OCI-LY7 (cell line): ENCODE data around the gene ITGAD. TPM values are rescaled to one million over a fixed set of nuclear protein-coding genes. Genes with fewer than 3 reads are reported as not detected.

ENCODE experiments used
- BruUV-seq: library from RNA; stranded (reverse); fragments of 400-500 nt; replicated peaks from 2 replicates; lab custom pipeline; 2021; lab: Mats Ljungman, UMichigan
- CTCF ChIA-PET: fragments of 300-600 bp; sonication (Branson Sonifier 250); formaldehyde crosslinking; loops from one replicate; lab custom pipeline; 2022; ENCODE audit warnings: antibody characterized with exemption; ENCODE audit not compliant: unreplicated experiment; lab: Charles Lee
- POLR2A ChIA-PET: fragments of 300-600 bp; sonication (Branson Sonifier 250); formaldehyde crosslinking; loops from one replicate; lab custom pipeline; 2022; ENCODE audit warnings: antibody characterized with exemption; lab: Charles Lee
- DNase-seq: peaks from one replicate; pipeline ENCODE4 v3.0.0-alpha.2; 2015; ENCODE audit warnings: low spot score
- H2AFZ ChIP-seq: fragments of 200-600 bp; sonication (generic), shearing (Covaris generic); 2 replicates; pipeline ENCODE4 v1.6.1; 2014; ENCODE audit warnings: mild to moderate bottlenecking, antibody characterized with exemption, low read length, moderate library complexity
- H3K27ac ChIP-seq: fragments of 200-600 bp; sonication (generic); 2 replicates; pipeline ENCODE4 v1.5.1; 2014; ENCODE audit warnings: mixed run types, low read depth, mild to moderate bottlenecking, moderate library complexity, low read length, inconsistent platforms; ENCODE audit not compliant: poor library complexity, severe bottlenecking
- H3K36me3 ChIP-seq: fragments of 200-600 bp; sonication (generic); 2 replicates; pipeline ENCODE4 v1.6.1; 2014; ENCODE audit warnings: mild to moderate bottlenecking, antibody characterized with exemption, low read length, moderate library complexity, mixed read lengths; ENCODE audit not compliant: insufficient read depth
- H3K4me1 ChIP-seq: fragments of 200-600 bp; sonication (generic); 2 replicates; pipeline ENCODE4 v1.5.1; 2014; ENCODE audit warnings: mild to moderate bottlenecking, low read length; ENCODE audit not compliant: insufficient read depth, poor library complexity, severe bottlenecking
- H3K4me2 ChIP-seq: fragments of 200-600 bp; sonication (generic); 2 replicates; pipeline ENCODE4 v1.6.1; 2014; ENCODE audit warnings: mild to moderate bottlenecking, low read length
- H3K4me3 ChIP-seq: fragments of 200-600 bp; sonication (generic); 2 replicates; pipeline ENCODE4 v1.5.1; 2014; ENCODE audit warnings: mild to moderate bottlenecking, low read depth, low read length; ENCODE audit not compliant: poor library complexity, severe bottlenecking
- H3K79me2 ChIP-seq: fragments of 200-600 bp; sonication (generic); 2 replicates; pipeline ENCODE4 v1.6.1; 2016; ENCODE audit warnings: low read depth, mild to moderate bottlenecking, low read length, moderate library complexity, mixed read lengths; ENCODE audit not compliant: insufficient read depth
- H3K9me2 ChIP-seq: fragments of 200-600 bp; sonication (generic); 2 replicates; pipeline ENCODE4 v1.6.1; 2016; ENCODE audit warnings: mild to moderate bottlenecking, low read length, mixed read lengths; ENCODE audit not compliant: insufficient read depth
- H3K9me3 ChIP-seq: fragments of 200-600 bp; sonication (generic); 2 replicates; pipeline ENCODE4 v1.6.1; 2014; ENCODE audit warnings: mild to moderate bottlenecking, mixed run types, low read length, mixed read lengths
- H4K20me1 ChIP-seq: fragments of 200-600 bp; sonication (generic); 2 replicates; pipeline ENCODE4 v1.6.1; 2014; ENCODE audit warnings: mild to moderate bottlenecking, antibody characterized with exemption, low read length, moderate library complexity, mixed read lengths; ENCODE audit not compliant: insufficient read depth
- EZH2phosphoT487 ChIP-seq: fragments of 200-600 bp; sonication (generic); IDR thresholded peaks from 2 replicates; pipeline ENCODE4 v1.6.1; 2018; ENCODE audit warnings: low read depth, borderline replicate concordance, mild to moderate bottlenecking, mixed run types, antibody characterized with exemption, low read length, moderate library complexity, mixed read lengths
- intact Hi-C: fragments of 100-400 bp; cut with micrococcal nuclease; formaldehyde crosslinking; loops from one replicate; pipeline ENCODE4 v1.10.0; 2022; ENCODE audit not compliant: unreplicated experiment
- total RNA-seq, 2 experiments: library from RNA; depleted of rRNA in 1 of 2; stranded (reverse); fragments of >200 nt in 1 of 2; shearing (Covaris generic) in 1 of 2; gene quantifications; 2 replicates each; pipeline ENCODE4 v1.2.3, GENCODE V29; 2014 to 2022
- TF ChIP-seq, protein P1 (sequence below): fragments of 200-600 bp; sonication (generic); conservative IDR thresholded peaks from 2 replicates; pipeline ENCODE4 v1.5.1; 2014; ENCODE audit warnings: mild to moderate bottlenecking, antibody characterized with exemption, low read length, moderate library complexity, mixed read lengths

The ITGAD gene
- total RNA-seq, 2 experiments from 2014 or later: not detected

DNA sequence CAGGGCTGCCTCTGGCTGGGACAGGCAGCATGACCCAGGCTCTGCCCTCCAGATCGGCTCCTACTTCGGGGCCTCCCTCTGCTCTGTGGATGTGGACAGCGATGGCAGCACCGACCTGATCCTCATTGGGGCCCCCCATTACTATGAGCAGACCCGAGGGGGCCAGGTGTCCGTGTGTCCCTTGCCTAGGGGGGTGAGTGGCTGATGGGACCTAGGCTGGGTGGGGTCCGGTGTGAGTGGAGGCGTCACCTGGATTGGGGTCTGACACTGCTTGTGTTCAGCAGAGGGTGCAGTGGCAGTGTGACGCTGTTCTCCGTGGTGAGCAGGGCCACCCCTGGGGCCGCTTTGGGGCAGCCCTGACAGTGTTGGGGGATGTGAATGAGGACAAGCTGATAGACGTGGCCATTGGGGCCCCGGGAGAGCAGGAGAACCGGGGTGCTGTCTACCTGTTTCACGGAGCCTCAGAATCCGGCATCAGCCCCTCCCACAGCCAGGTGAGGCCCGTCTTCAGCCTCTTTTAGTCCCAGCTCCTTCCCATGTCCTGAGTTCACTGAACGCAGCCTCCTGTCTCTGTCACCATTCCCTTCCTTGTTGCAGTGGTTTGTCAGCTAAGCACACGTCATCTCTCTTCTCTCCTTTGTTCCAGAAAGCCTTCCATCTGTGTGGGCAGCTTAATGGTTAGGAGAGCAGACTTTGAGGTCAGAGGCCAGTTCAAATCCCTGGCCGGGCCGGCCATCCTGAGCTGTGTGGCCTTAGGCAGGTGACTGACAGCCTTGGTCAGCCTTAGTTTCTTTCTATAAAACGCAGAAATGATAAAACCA lies 18.1 kb downstream of the ITGAD start:
- intact Hi-C loops: no loop called here
- Histone ChIP-seq H3K27ac (no peak overlapping the region), H3K4me3 (no peak overlapping the region), H3K9me3 (no peaks in the 10 kb centered on the region), H3K4me2 (no peak overlapping the region), H3K36me3 (no peaks in the 10 kb centered on the region), H3K79me2 (no peaks in the 10 kb centered on the region), H4K20me1 (no peaks in the 10 kb centered on the region), H3K4me1 (no peaks in the 10 kb centered on the region), H2AFZ (no peak overlapping the region), H3K9me2 (no peaks in the 10 kb centered on the region)
- ChIA-PET CTCF (no interaction called here), POLR2A (interaction anchor here (0.6 kb wide), 1 partner anchor 191 kb away, joined by 4 read pairs; no protein-coding TSS in a partner anchor)
- no peak for TF ChIP-seq EZH2phosphoT487
- TF ChIP-seq, protein P1, sequence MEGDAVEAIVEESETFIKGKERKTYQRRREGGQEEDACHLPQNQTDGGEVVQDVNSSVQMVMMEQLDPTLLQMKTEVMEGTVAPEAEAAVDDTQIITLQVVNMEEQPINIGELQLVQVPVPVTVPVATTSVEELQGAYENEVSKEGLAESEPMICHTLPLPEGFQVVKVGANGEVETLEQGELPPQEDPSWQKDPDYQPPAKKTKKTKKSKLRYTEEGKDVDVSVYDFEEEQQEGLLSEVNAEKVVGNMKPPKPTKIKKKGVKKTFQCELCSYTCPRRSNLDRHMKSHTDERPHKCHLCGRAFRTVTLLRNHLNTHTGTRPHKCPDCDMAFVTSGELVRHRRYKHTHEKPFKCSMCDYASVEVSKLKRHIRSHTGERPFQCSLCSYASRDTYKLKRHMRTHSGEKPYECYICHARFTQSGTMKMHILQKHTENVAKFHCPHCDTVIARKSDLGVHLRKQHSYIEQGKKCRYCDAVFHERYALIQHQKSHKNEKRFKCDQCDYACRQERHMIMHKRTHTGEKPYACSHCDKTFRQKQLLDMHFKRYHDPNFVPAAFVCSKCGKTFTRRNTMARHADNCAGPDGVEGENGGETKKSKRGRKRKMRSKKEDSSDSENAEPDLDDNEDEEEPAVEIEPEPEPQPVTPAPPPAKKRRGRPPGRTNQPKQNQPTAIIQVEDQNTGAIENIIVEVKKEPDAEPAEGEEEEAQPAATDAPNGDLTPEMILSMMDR: no peak
- DNase-seq: no peak
- BruUV-seq: no TSS peak

DNA sequence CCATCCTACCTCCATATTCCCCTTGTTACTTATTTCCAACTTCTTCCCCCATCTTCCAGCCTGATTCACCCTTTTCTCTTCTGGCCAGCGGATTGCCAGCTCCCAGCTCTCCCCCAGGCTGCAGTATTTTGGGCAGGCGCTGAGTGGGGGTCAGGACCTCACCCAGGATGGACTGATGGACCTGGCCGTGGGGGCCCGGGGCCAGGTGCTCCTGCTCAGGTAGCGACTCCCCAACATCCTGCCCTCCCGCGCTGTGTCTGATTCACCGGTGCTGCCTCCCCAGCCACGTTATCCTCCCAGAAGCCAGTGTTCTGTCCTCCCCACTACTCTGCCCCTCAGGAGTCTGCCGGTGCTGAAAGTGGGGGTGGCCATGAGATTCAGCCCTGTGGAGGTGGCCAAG lies 19.6 kb downstream of the ITGAD start:
- no peaks in the 10 kb centered on the region for H3K79me2 ChIP-seq
- H3K4me1 ChIP-seq: no peaks in the 10 kb centered on the region
- no peak for DNase-seq
- H2AFZ ChIP-seq: no peak overlapping the region
- CTCF ChIA-PET: no interaction called here
- H3K9me2 ChIP-seq: no peaks in the 10 kb centered on the region
- H3K9me3 ChIP-seq: no peaks in the 10 kb centered on the region
- H3K4me2 ChIP-seq: no peak overlapping the region
- intact Hi-C loops: no loop called here
- no peaks in the 10 kb centered on the region for H4K20me1 ChIP-seq
- POLR2A ChIA-PET: no interaction called here
- no peak overlapping the region for H3K4me3 ChIP-seq
- no peak overlapping the region for H3K27ac ChIP-seq
- BruUV-seq: no TSS peak
- no peaks in the 10 kb centered on the region for H3K36me3 ChIP-seq
- TF ChIP-seq, protein P1: no peak
- TF ChIP-seq EZH2phosphoT487: no peak

DNA sequence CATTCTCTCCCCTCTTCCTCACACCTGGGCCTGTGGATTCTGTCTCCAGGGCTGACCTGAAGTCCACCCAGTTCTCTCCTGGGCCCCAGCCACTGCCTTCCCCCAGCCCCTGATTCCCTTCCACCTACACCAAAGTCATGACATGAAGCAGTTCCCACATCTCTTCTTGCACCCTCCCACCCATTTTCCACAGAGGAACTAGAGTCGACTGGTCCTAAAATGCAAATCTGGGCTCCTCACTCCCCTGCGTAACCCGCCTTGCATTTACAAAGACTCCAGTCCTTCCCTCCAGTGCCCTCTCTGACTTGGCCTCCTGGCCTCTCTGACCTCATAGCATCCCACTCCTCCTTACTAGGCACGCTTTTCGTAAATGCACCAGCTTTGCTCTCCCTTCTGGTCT lies 20.2 kb downstream of the ITGAD start:
- no peak overlapping the region for H3K27ac ChIP-seq
- H3K9me2 ChIP-seq: no peaks in the 10 kb centered on the region
- no peak overlapping the region for H3K4me3 ChIP-seq
- no peaks in the 10 kb centered on the region for H3K9me3 ChIP-seq
- no peaks in the 10 kb centered on the region for H3K4me1 ChIP-seq
- no peaks in the 10 kb centered on the region for H3K79me2 ChIP-seq
- CTCF ChIA-PET: no interaction called here
- H3K36me3 ChIP-seq: no peaks in the 10 kb centered on the region
- no TSS peak for BruUV-seq
- no peak overlapping the region for H2AFZ ChIP-seq
- intact Hi-C loops: no loop called here
- DNase-seq: no peak
- no peak overlapping the region for H3K4me2 ChIP-seq
- POLR2A ChIA-PET: no interaction called here
- TF ChIP-seq EZH2phosphoT487: no peak
- TF ChIP-seq, protein P1: no peak
- H4K20me1 ChIP-seq: no peaks in the 10 kb centered on the region
